A549 (cell line): ENCODE results near the gene TBL1X. TPM values are rescaled to one million over a fixed set of nuclear protein-coding genes. Genes with fewer than 3 reads are reported as not detected.

ENCODE experiments used
- ATAC-seq, 2 experiments: fragments of 200-7000 bp in 1 of 2; fragments of >200 bp in 1 of 2; cut with Nextera tagmentation in 1 of 2; cut with Tn5 transposase in 1 of 2; 3 replicates each; pipeline versions ENCODE4 v1.8.0 to v1.9.1; 2018 to 2020; ENCODE audit warnings: mild to moderate bottlenecking in 1 of 2, moderate library complexity in 1 of 2
- CTCF ChIA-PET: fragments of 300-600 bp; sonication (Branson Sonifier 250); formaldehyde crosslinking; extraction: SDS; loops from one replicate; lab custom pipeline; 2021; ENCODE audit warnings: antibody characterized with exemption, inconsistent platforms; lab: Yijun Ruan, JAX
- POLR2A ChIA-PET: fragments of 350-600 bp; formaldehyde crosslinking; extraction: SDS; loops from one replicate; lab custom pipeline; 2021; ENCODE audit warnings: antibody characterized with exemption, inconsistent platforms; lab: Yijun Ruan, JAX
- DNase-seq, 2 experiments: peaks; one replicate each; pipeline versions ENCODE4 v3.0.0 to v3.0.0-alpha.2; 2011 to 2016; ENCODE audit warnings: low read depth in 1 of 2, low spot score in 1 of 2
- FAIRE-seq: peaks from 2 replicates; lab custom pipeline; 2011; peaks lifted over from hg19 to GRCh38; lab: Jason Lieb, UNC
- H3K27ac ChIP-seq, 2 experiments: fragments of >200 bp; sonication (Bioruptor Twin); formaldehyde crosslinking; 3 replicates each; pipeline ENCODE4 v1.5.1; 2016 to 2017
- H3K4me1 ChIP-seq: fragments of >200 bp; sonication (Bioruptor Twin); formaldehyde crosslinking; 3 replicates; pipeline ENCODE4 v1.6.1; 2016
- H3K4me2 ChIP-seq: fragments of >200 bp; sonication (Bioruptor Twin); formaldehyde crosslinking; 3 replicates; pipeline ENCODE4 v1.6.1; 2016
- H3K4me3 ChIP-seq: fragments of >200 bp; sonication (Bioruptor Twin); formaldehyde crosslinking; 3 replicates; pipeline ENCODE4 v1.5.1; 2016
- H3K9me3 ChIP-seq: fragments of >200 bp; sonication (Bioruptor Twin); formaldehyde crosslinking; 3 replicates; pipeline ENCODE4 v1.6.1; 2016
- CHD2 ChIP-seq: fragments of 150-350 bp; IDR thresholded peaks from 2 replicates; pipeline ENCODE4 v1.6.1; 2014; ENCODE audit warnings: low read length; ENCODE audit not compliant: partially characterized antibody
- CHD4 ChIP-seq: fragments of 200-600 bp; sonication (generic); IDR thresholded peaks from 2 replicates; pipeline ENCODE4 v1.6.1; 2016; ENCODE audit warnings: antibody characterized with exemption, mild to moderate bottlenecking, borderline replicate concordance
- CTCF ChIP-seq: fragments of >200 bp; sonication (Bioruptor Twin); formaldehyde crosslinking; IDR thresholded peaks from 3 replicates; pipeline ENCODE4 v1.5.1; 2016
- EHF ChIP-seq: fragments of 250-450 bp; sonication (Bioruptor Pico); IDR thresholded peaks from 2 replicates; pipeline ENCODE4 v1.5.0; 2020; ENCODE audit warnings: mild to moderate bottlenecking
- ELK1 ChIP-seq: fragments of 150-350 bp; IDR thresholded peaks from 2 replicates; pipeline ENCODE4 v1.6.1; 2014; ENCODE audit warnings: low read depth, mild to moderate bottlenecking, low read length
- ESRRA ChIP-seq: fragments of 150-350 bp; IDR thresholded peaks from 2 replicates; pipeline ENCODE4 v1.6.1; 2014; ENCODE audit warnings: mild to moderate bottlenecking, low read length, borderline replicate concordance
- HES2 ChIP-seq: fragments of >200 bp; sonication (Bioruptor Twin); formaldehyde crosslinking; IDR thresholded peaks from 2 replicates; pipeline ENCODE4 v1.6.1; 2016
- KDM5A ChIP-seq: fragments of 200-600 bp; sonication (generic); IDR thresholded peaks from 2 replicates; pipeline ENCODE4 v1.6.1; 2016; ENCODE audit warnings: antibody characterized with exemption, mild to moderate bottlenecking
- MAFK ChIP-seq: fragments of 450-650 bp; IDR thresholded peaks from 2 replicates; pipeline ENCODE4 v1.6.1; 2014; ENCODE audit not compliant: partially characterized antibody
- MAZ ChIP-seq: fragments of 150-350 bp; IDR thresholded peaks from 2 replicates; pipeline ENCODE4 v1.6.1; 2014; ENCODE audit warnings: antibody characterized with exemption, low read depth, low read length, borderline replicate concordance
- NFE2L2 ChIP-seq: fragments of 150-350 bp; conservative IDR thresholded peaks from 2 replicates; pipeline ENCODE4 v1.6.1; 2014; ENCODE audit warnings: low read length
- PBX3 ChIP-seq: IDR thresholded peaks from 2 replicates; pipeline ENCODE4 v1.6.1; 2012
- POLR2AphosphoS2 ChIP-seq: conservative IDR thresholded peaks from 2 replicates; pipeline ENCODE4 v1.6.1; 2012; ENCODE audit warnings: low read length, improper control_type of control experiment, inconsistent platforms
- RAD21 ChIP-seq, 2 experiments: fragments of >200 bp in 1 of 2; sonication (Bioruptor Twin) in 1 of 2; formaldehyde crosslinking in 1 of 2; IDR thresholded peaks in 1 of 2; conservative IDR thresholded peaks in 1 of 2; 2 replicates in 1 of 2; 3 replicates in 1 of 2; pipeline ENCODE4 v1.6.1; 2012 to 2018; ENCODE audit warnings: inconsistent platforms in 1 of 2
- RARB ChIP-seq: fragments of 250-450 bp; sonication (Bioruptor Pico); IDR thresholded peaks from 2 replicates; pipeline ENCODE4 v1.8.0; 2021; ENCODE audit warnings: mild to moderate bottlenecking, moderate library complexity
- RCOR1 ChIP-seq: fragments of 150-350 bp; IDR thresholded peaks from 2 replicates; pipeline ENCODE4 v1.6.1; 2014; ENCODE audit warnings: antibody characterized with exemption, low read length, low read depth
- SMC3 ChIP-seq: fragments of >200 bp; sonication (Bioruptor Twin); formaldehyde crosslinking; IDR thresholded peaks from 3 replicates; pipeline ENCODE4 v1.6.1; 2018; ENCODE audit warnings: inconsistent platforms
- TP53 ChIP-seq: fragments of 250-450 bp; sonication (Bioruptor Pico); IDR thresholded peaks from 2 replicates; pipeline ENCODE4 v1.5.0; 2021; ENCODE audit warnings: mild to moderate bottlenecking, moderate library complexity
- ZNF302 ChIP-seq: fragments of 250-450 bp; sonication (Bioruptor Pico); IDR thresholded peaks from 2 replicates; pipeline ENCODE4 v1.9.0; 2021; ENCODE audit warnings: inconsistent platforms, mild to moderate bottlenecking, moderate library complexity
- WGBS: methylation state at CpG from one replicate; pipeline ENCODE4 v1.1.6; 2017; ENCODE audit errors: missing lambda C conversion rate; 5-methylcytosine and 5-hydroxymethylcytosine counted together
- polyA plus RNA-seq, 4 experiments: library from polyadenylated mRNA; depleted of rRNA in 3 of 4; stranded (reverse); fragments of >200 nt; fragmentation: RNase III in 1 of 4; extraction: RNeasy Plus Mini Kit Qiagen cat#74134 plus additional on column Dnase treatment in 1 of 4; gene quantifications; 2 replicates in 3 of 4; 3 replicates in 1 of 4; pipeline ENCODE4 v1.2.3, GENCODE V29; 2011 to 2017

TBL1X gene
- polyA plus RNA-seq, 2 of the 4 experiments (the other 2 are of a cell fraction) = 14.6 to 18.0 TPM

- no peak for ATAC-seq
- no peak for FAIRE-seq
- H3K27ac ChIP-seq = no peak overlapping the region
- ChIA-PET CTCF (no interaction called here), POLR2A (no interaction called here)
- H3K4me2 ChIP-seq = no peak overlapping the region
- no peak for DNase-seq
- WGBS = 88% methylated on average over 3 of the region's 3 CpGs
- no peak overlapping the region for H3K4me3 ChIP-seq
- TF ChIP-seq EHF (CRISPR knock-in tag) = no peak
- no peak for TF ChIP-seq POLR2AphosphoS2
- peak; percentile 46 for TF ChIP-seq MAFK
- H3K9me3 ChIP-seq = no peaks in the 10 kb centered on the region
- H3K4me1 ChIP-seq = no peaks in the 10 kb centered on the region
These were observed 51.8 kb downstream of the TBL1X start for GRCh38 chrX:9516635-9517034.

- POLR2A ChIA-PET = no interaction called here
- 100% methylated on average over 4 of the region's 4 CpGs for whole genome bisulfite sequencing
- Histone ChIP-seq H3K4me2 (no peak overlapping the region), H3K27ac (no peak overlapping the region), H3K4me3 (no peak overlapping the region), H3K4me1 (no peaks in the 10 kb centered on the region), H3K9me3 (no peaks in the 10 kb centered on the region)
- CTCF ChIA-PET = no interaction called here
- FAIRE-seq = no peak
- no peak for DNase-seq
- ATAC-seq = no peak
- no peak for TF ChIP-seq TP53 (CRISPR knock-in tag)
- no peak for TF ChIP-seq ESRRA
- TF ChIP-seq RAD21 (conservative IDR thresholded peaks at IDR 0.05 in 1 of 2, IDR thresholded peaks at IDR 0.05 in 1 of 2) = no peak
- no peak for TF ChIP-seq CTCF
- TF ChIP-seq ELK1 = no peak
- no peak for TF ChIP-seq NFE2L2
- no peak for TF ChIP-seq HES2
- TF ChIP-seq RCOR1 = no peak
- TF ChIP-seq MAFK = no peak
- no peak for TF ChIP-seq RARB (CRISPR knock-in tag)
- TF ChIP-seq MAZ = no peak
- no peak for TF ChIP-seq CHD2
- TF ChIP-seq CHD4 = no peak
- no peak for TF ChIP-seq SMC3
- no peak for TF ChIP-seq PBX3
- no peak for TF ChIP-seq KDM5A
- TF ChIP-seq ZNF302 (CRISPR knock-in tag) = no peak
These were observed 53.2 kb downstream of the TBL1X start for GRCh38 chrX:9518051-9518450.

- Histone ChIP-seq H3K4me2 (no peak overlapping the region), H3K4me3 (no peak overlapping the region), H3K4me1 (no peaks in the 10 kb centered on the region), H3K9me3 (no peaks in the 10 kb centered on the region), H3K27ac (no peak overlapping the region)
- POLR2A ChIA-PET = no interaction called here
- WGBS = 93% methylated on average over 5 of the region's 5 CpGs
- FAIRE-seq (peak; percentile 43), ATAC-seq (no peak), DNase-seq (no peak)
- TF ChIP-seq CHD4 = no peak
- CTCF ChIA-PET = no interaction called here
These were observed 54.0 kb downstream of the TBL1X start for GRCh38 chrX:9518889-9519288.
